Breast epithelium (tissue), 4 donors: Measurements from ENCODE around the gene AKR1C2. TPM values are rescaled to one million over a fixed set of nuclear protein-coding genes. Genes with fewer than 3 reads are reported as not detected.
"Not testable (repeated sequence)": the region's sequence is repeated elsewhere in the genome, so short reads cannot be mapped to it uniquely, and the experiment has no call there.

ENCODE experiments used
- DNase-seq, 2 donors: peaks; one replicate each; pipeline ENCODE4 v3.0.0-alpha.2; 2019; ENCODE audit warnings: low spot score in 2 of 2
- H3K27ac ChIP-seq, 2 donors: fragments of 200-600 bp; sonication (generic) in 1 of 2; one replicate each; pipeline ENCODE4 v1.5.1; 2016 to 2019; ENCODE audit warnings: mild to moderate bottlenecking in 1 of 2
- H3K27me3 ChIP-seq, 2 donors: fragments of 200-600 bp; sonication (generic) in 1 of 2; one replicate each; pipeline versions ENCODE4 v1.5.1 to v1.6.0; 2017 to 2019; ENCODE audit warnings: control low read depth in 1 of 2, mild to moderate bottlenecking in 1 of 2
- H3K36me3 ChIP-seq: fragments of 200-600 bp; one replicate; pipeline ENCODE4 v1.5.1; 2019
- H3K4me1 ChIP-seq, 2 donors: fragments of 200-600 bp; sonication (generic); one replicate each; pipeline ENCODE4 v1.5.1; 2016 to 2019; ENCODE audit warnings: control low read depth in 1 of 2
- H3K4me3 ChIP-seq, 3 donors: fragments of 200-600 bp; sonication (generic); 1 replicate in 2 of 3; 2 replicates in 1 of 3; pipeline ENCODE4 v1.5.1; 2016 to 2019; ENCODE audit warnings: mild to moderate bottlenecking in 3 of 3, moderate library complexity in 2 of 3
- H3K9me3 ChIP-seq, 2 donors: fragments of 200-600 bp; sonication (generic) in 1 of 2; one replicate each; pipeline ENCODE4 v1.5.1; 2016 to 2019; ENCODE audit warnings: control low read depth in 1 of 2
- CTCF ChIP-seq, 3 donors: fragments of 450-650 bp; IDR thresholded peaks; one replicate each; pipeline ENCODE4 v1.5.1; 2016 to 2017; ENCODE audit warnings: antibody characterized with exemption in 3 of 3, mild to moderate bottlenecking in 3 of 3, moderate library complexity in 3 of 3
- POLR2A ChIP-seq: fragments of 450-650 bp; IDR thresholded peaks from one replicate; pipeline ENCODE4 v1.6.1; 2016; ENCODE audit warnings: antibody characterized with exemption, mild to moderate bottlenecking, moderate library complexity
- POLR2AphosphoS5 ChIP-seq, 3 donors: sonication (generic); formaldehyde crosslinking; IDR thresholded peaks; one replicate each; pipeline ENCODE4 v1.6.1; 2017; ENCODE audit warnings: antibody characterized with exemption in 3 of 3
- intact Hi-C: fragments of 100-400 bp; cut with DNase I; formaldehyde crosslinking; loops from one replicate; pipeline ENCODE4 v1.15.1; 2023; ENCODE audit warnings: low total_unique reads
- total RNA-seq, 3 donors: library from RNA; depleted of rRNA; stranded (reverse); fragments of >200 nt; gene quantifications; one replicate each; pipeline ENCODE4 v1.1.0, GENCODE V29; 2016

AKR1C2 gene
- total RNA-seq, 3 donors from 2014 or later = 25.9 to 259 (median 25.9) TPM

GRCh38 chr10:5018671-5019277 lies 15.1 kb upstream of the AKR1C2 start:
- DNase-seq = peak in 1 of 2 donors; percentile 21
- H3K36me3 ChIP-seq, intact Hi-C loops, H3K9me3 ChIP-seq, H3K4me3 ChIP-seq, H3K27me3 ChIP-seq, H3K4me1 ChIP-seq: not testable (repeated sequence)
- peak overlapping the region; percentile 19 to 36 for H3K27ac ChIP-seq
- TF ChIP-seq CTCF (IDR thresholded peaks at IDR 0.05) = peak in 1 of 3 donors; percentile 15

GRCh38 chr10:5018134-5018533 lies 14.5 kb upstream of the AKR1C2 start:
- H3K9me3 ChIP-seq = no peaks in the 10 kb centered on the region
- H3K27ac ChIP-seq = peak overlapping the region in 1 of 2 donors; percentile 23
- H3K4me3 ChIP-seq = no peak overlapping the region
- H3K27me3 ChIP-seq = no peaks in the 10 kb centered on the region
- intact Hi-C loops = no loop called here
- TF ChIP-seq CTCF (IDR thresholded peaks at IDR 0.05) (no peak), POLR2AphosphoS5 (IDR thresholded peaks at IDR 0.05) (no peak), POLR2A (no peak)
- no peaks in the 10 kb centered on the region for H3K36me3 ChIP-seq
- no peak for DNase-seq
- H3K4me1 ChIP-seq = no peaks in the 10 kb centered on the region

GRCh38 chr10:5014936-5015335 lies 11.3 kb upstream of the AKR1C2 start:
- Histone ChIP-seq H3K4me1 (no peaks in the 10 kb centered on the region), H3K27me3 (no peaks in the 10 kb centered on the region), H3K9me3 (no peaks in the 10 kb centered on the region), H3K27ac (no peak overlapping the region), H3K4me3 (no peak overlapping the region), H3K36me3 (no peaks in the 10 kb centered on the region)
- TF ChIP-seq CTCF (IDR thresholded peaks at IDR 0.05) = no peak
- no peak for DNase-seq
- intact Hi-C loops = no loop called here

DNA sequence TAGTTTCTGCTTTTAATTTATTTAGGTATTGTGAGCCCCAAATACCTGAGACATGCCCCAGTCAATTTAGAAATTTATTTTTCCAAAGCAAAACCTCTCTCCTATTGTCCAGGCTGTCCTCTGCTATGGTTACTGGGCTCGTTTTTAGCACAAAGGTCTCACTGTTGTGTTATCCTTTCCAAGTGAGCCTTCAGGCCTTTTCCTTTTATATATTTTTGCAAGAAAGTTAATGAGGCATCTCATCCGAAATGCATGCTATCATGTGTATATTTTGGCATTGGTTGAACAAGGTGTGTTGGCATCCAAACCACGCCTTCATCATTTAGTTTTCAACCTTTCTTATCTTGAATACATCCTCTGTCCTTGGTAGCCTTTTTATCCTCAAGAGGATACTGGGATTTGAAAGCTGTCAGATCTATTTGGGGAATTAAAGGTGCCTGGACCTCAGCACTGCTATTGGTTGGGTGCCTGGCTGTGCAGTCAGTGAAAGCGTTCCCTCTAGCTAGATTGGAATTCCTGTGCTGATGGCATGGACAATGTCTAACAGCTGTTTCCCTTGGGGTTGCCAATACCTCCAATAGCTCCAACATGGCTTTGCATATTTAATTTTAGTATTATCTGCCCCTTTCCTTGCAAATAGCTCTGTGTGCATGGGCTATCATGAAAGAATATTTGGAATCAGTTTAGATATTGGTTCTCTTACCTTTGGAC lies 10.7 kb upstream of the AKR1C2 start:
- DNase-seq, intact Hi-C loops, H3K4me3 ChIP-seq, H3K4me1 ChIP-seq, H3K36me3 ChIP-seq, H3K27ac ChIP-seq, H3K27me3 ChIP-seq, H3K9me3 ChIP-seq: not testable (repeated sequence)

- TF ChIP-seq POLR2AphosphoS5 (IDR thresholded peaks at IDR 0.05) = no peak
- TF ChIP-seq POLR2A = no peak
- no peak for DNase-seq
These were observed 9.7 kb upstream of the AKR1C2 start for GRCh38 chr10:5013385-5013784.

DNA sequence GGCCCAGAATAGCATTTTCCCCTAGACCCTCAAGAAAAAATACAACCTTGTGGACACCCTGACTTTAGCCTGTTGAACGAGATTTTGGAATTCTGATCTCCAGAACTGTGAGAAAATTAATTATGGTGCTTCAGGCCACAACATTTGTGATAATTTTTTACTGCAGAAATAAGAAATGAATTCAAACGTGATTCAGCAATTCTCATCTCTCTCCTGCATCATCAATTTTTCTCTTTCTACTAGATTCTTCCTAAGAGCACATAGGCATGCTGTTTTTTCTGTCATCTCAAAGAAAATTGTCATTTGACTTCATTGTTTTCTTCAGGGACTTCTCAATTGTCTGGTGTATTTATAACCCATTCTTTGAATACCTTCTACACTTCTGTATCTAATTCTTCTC lies 8.9 kb upstream of the AKR1C2 start:
- intact Hi-C loops = no loop called here
- Histone ChIP-seq H3K36me3 (no peaks in the 10 kb centered on the region), H3K27ac (no peak overlapping the region), H3K27me3 (no peaks in the 10 kb centered on the region), H3K4me3 (no peak overlapping the region), H3K4me1 (no peaks in the 10 kb centered on the region), H3K9me3 (no peaks in the 10 kb centered on the region)
- DNase-seq = no peak
- TF ChIP-seq POLR2AphosphoS5 (IDR thresholded peaks at IDR 0.05) (no peak), POLR2A (no peak), CTCF (IDR thresholded peaks at IDR 0.05) (no peak)

More at GRCh38 chr10:5013385-5013784, 9.7 kb upstream of the AKR1C2 start:
- no peaks in the 10 kb centered on the region for H3K4me1 ChIP-seq
- H3K27me3 ChIP-seq = no peaks in the 10 kb centered on the region
- peak overlapping the region in 1 of 2 donors; percentile 4 for H3K27ac ChIP-seq
- no peak overlapping the region for H3K4me3 ChIP-seq
- H3K9me3 ChIP-seq = no peaks in the 10 kb centered on the region
- no peaks in the 10 kb centered on the region for H3K36me3 ChIP-seq
- intact Hi-C loops = no loop called here

DNA sequence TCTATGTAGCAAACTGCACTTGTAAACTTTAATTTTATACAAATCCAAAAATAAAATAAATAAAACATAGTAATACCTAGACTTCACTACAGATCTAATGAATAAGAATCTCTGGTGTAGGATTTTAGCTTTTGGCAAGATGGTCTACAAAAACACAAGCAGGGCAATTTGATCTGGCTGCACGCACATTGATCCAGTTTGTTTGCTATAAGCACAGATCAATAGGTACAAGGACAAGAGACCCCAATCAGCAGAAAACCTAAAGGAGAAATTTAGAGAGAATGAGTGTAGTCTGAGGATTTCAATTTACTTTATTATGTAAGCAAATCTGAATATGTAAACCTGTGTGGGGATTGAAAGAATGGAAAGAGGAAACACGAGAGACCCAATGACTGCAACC lies 7.7 kb upstream of the AKR1C2 start:
- H3K4me3 ChIP-seq, H3K36me3 ChIP-seq, H3K9me3 ChIP-seq, H3K4me1 ChIP-seq, H3K27ac ChIP-seq, intact Hi-C loops, DNase-seq, H3K27me3 ChIP-seq: not testable (repeated sequence)

DNA sequence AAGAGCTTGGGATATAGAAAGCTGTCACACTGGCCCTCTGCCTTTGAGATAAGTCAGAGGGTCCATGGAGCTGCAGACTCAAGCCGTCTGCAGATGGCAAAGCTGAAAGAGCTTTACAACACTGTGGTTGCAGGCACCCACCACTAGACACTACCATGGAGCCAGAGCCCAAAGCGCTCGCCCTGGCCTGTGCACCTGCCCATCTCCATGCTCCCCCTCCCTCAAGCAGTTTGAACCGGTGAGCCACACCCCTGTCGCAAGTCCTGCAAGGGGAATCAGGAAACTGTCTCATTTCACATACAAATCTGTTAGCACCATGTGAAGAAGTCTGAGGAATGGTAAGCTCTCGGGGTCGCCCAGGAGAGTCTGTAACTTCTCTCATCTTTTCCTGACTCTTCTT lies 6.4 kb upstream of the AKR1C2 start:
- H3K27me3 ChIP-seq, DNase-seq, intact Hi-C loops, H3K4me1 ChIP-seq, H3K4me3 ChIP-seq, H3K36me3 ChIP-seq, H3K27ac ChIP-seq, H3K9me3 ChIP-seq: not testable (repeated sequence)

DNA sequence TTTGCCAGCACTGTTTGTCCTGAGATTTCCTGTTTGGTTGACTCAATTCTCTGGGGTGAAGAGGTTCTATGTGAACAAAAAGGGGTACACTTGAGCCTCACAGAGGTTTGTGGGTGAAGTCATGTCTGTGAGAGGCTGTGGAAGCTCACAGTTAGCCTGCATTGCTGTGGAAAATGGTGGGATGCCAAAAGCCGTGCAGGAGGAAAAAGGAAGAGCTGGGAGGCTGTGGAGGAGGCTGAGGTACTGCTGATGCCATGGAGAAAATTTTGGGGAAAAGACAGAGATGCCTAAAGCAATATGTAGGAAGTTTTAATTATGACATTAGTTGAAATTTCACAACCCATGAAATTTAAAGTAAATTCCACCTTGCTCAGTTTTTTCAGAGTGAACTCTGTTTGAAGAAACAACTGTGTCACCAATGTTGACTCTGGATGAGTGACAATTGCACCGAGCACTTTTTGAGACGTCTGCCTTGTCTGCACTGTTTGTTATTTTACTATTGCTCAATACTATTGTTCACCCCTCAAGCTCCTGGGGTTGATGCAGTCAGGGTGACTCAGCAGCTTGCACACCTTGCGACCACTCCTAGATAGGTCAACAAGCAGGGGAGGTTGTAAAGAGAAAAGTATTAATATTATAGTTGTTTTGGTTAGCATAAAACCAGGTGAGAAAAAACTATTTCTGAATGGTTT lies 5.3 kb upstream of the AKR1C2 start:
- intact Hi-C loops = not testable (repeated sequence)
- H3K27ac ChIP-seq = peak overlapping the region in 1 of 2 donors; percentile 12

More for the DNA sequence above, 5.3 kb upstream of the AKR1C2 start:
- not testable (repeated sequence) for H3K36me3 ChIP-seq, H3K9me3 ChIP-seq, H3K27me3 ChIP-seq, DNase-seq, H3K4me1 ChIP-seq, H3K4me3 ChIP-seq
